GM12878 (cell line): ENCODE results near the gene ASF1B. TPM values are rescaled to one million over a fixed set of nuclear protein-coding genes. Genes with fewer than 3 reads are reported as not detected.
A peak's percentile ranks its signal among the peaks of the same experiment; 100 is the strongest.

Experiments
- ATAC-seq: fragments of 200-7000 bp; cut with Tn5 transposase; 3 replicates; pipeline ENCODE4 v1.9.1; 2020; ENCODE audit warnings: mild to moderate bottlenecking, moderate library complexity
- BruUV-seq: library from RNA; stranded (reverse); fragments of 400-500 nt; replicated peaks from 2 replicates; lab custom pipeline; 2021; lab: Mats Ljungman, UMichigan
- CTCF ChIA-PET: fragments of 300-600 bp; sonication (Branson Sonifier 250); formaldehyde crosslinking; extraction: SDS; loops from one replicate; lab custom pipeline; 2021; ENCODE audit warnings: inconsistent platforms; lab: Yijun Ruan, JAX
- POLR2A ChIA-PET: fragments of 350-600 bp; formaldehyde crosslinking; extraction: SDS; loops from one replicate; lab custom pipeline; 2021; ENCODE audit warnings: inconsistent platforms; lab: Charles Lee
- RAD21 ChIA-PET: fragments of 300-600 bp; sonication (Branson Sonifier 250); formaldehyde crosslinking; loops from one replicate; lab custom pipeline; 2023; ENCODE audit warnings: antibody characterized with exemption; ENCODE audit not compliant: unreplicated experiment; lab: Charles Lee
- SMC1A ChIA-PET: fragments of 300-600 bp; sonication (Branson Sonifier 250); formaldehyde crosslinking; loops from one replicate; lab custom pipeline; 2023; ENCODE audit not compliant: unreplicated experiment, uncharacterized antibody; lab: Charles Lee
- DNase-seq: peaks from one replicate; pipeline ENCODE4 v3.0.0-alpha.2; 2011; ENCODE audit warnings: low read depth, low spot score
- FAIRE-seq: peaks from 3 replicates; lab custom pipeline; 2011; peaks lifted over from hg19 to GRCh38; lab: Jason Lieb, UNC
- H2AFZ ChIP-seq: 2 replicates; pipeline ENCODE4 v1.6.0; 2011; ENCODE audit warnings: low read depth, low read length, control low read depth; ENCODE audit not compliant: control insufficient read depth
- H3K27ac ChIP-seq: 2 replicates; pipeline ENCODE4 v1.5.1; 2011; ENCODE audit warnings: control low read depth; ENCODE audit not compliant: control insufficient read depth, insufficient read depth
- H3K27me3 ChIP-seq, 2 experiments: replicated peaks in 1 of 2; 2 replicates each; pipeline versions ENCODE4 v1.6.0 to v1.6.1; 2011; ENCODE audit warnings: low read length in 1 of 2; ENCODE audit not compliant: control insufficient read depth in 2 of 2, insufficient read depth in 2 of 2
- H3K36me3 ChIP-seq, 2 experiments: 2 replicates each; pipeline ENCODE4 v1.5.1; 2011; ENCODE audit warnings: low read length in 1 of 2; ENCODE audit not compliant: control insufficient read depth in 2 of 2, insufficient read depth in 2 of 2
- H3K4me1 ChIP-seq: 2 replicates; pipeline ENCODE4 v1.6.1; 2011; ENCODE audit warnings: mild to moderate bottlenecking, low read length, moderate library complexity, mixed read lengths; ENCODE audit not compliant: control insufficient read depth, insufficient read depth
- H3K4me2 ChIP-seq: 2 replicates; pipeline ENCODE4 v1.6.0; 2011; ENCODE audit warnings: control low read depth; ENCODE audit not compliant: control insufficient read depth, insufficient read depth
- H3K4me3 ChIP-seq: fragments of 200-600 bp; sonication (generic); 2 replicates; pipeline ENCODE4 v1.5.1; 2016
- H3K79me2 ChIP-seq: 2 replicates; pipeline ENCODE4 v1.6.0; 2011; ENCODE audit warnings: low read length; ENCODE audit not compliant: control insufficient read depth, insufficient read depth
- H3K9ac ChIP-seq: 2 replicates; pipeline ENCODE4 v1.8.0; 2011; ENCODE audit warnings: low read length, control low read depth, mixed read lengths; ENCODE audit not compliant: control insufficient read depth, insufficient read depth
- H3K9me3 ChIP-seq: replicated peaks from 3 replicates; pipeline ENCODE4 v1.5.1; 2011; ENCODE audit warnings: mild to moderate bottlenecking, low read length; ENCODE audit not compliant: control insufficient read depth, insufficient read depth
- H4K20me1 ChIP-seq: 2 replicates; pipeline ENCODE4 v1.6.0; 2011; ENCODE audit not compliant: control insufficient read depth, insufficient read depth
- ASH2L ChIP-seq: fragments of 300-600, 200-600 bp; sonication (generic); IDR thresholded peaks from 2 replicates; pipeline ENCODE4 v1.6.1; 2017; ENCODE audit warnings: low read depth, mild to moderate bottlenecking, borderline replicate concordance
- ATF2 ChIP-seq: IDR thresholded peaks from 2 replicates; pipeline ENCODE4 v1.6.1; 2012; ENCODE audit warnings: low read length, inconsistent platforms
- CTCF ChIP-seq, 3 experiments: IDR thresholded peaks in 2 of 3; conservative IDR thresholded peaks in 1 of 3; 2 replicates each; pipeline ENCODE4 v1.5.1; 2011; ENCODE audit warnings: low read depth in 3 of 3, low read length in 3 of 3, mild to moderate bottlenecking in 3 of 3, control low read depth in 2 of 3, moderate library complexity in 2 of 3, inconsistent platforms in 1 of 3, mixed read lengths in 1 of 3; ENCODE audit not compliant: control insufficient read depth in 2 of 3, insufficient read depth in 1 of 3; ENCODE audit errors: extremely low read depth in 1 of 3
- EED ChIP-seq: sonication (generic); IDR thresholded peaks from 2 replicates; pipeline ENCODE4 v1.6.1; 2016; ENCODE audit warnings: antibody characterized with exemption, low read depth
- FOS ChIP-seq: IDR thresholded peaks from 3 replicates; pipeline ENCODE4 v1.6.1; 2011; ENCODE audit warnings: borderline replicate concordance; ENCODE audit not compliant: insufficient read length; ENCODE audit errors: extremely low read depth
- MAX ChIP-seq: IDR thresholded peaks from 2 replicates; pipeline ENCODE4 v1.6.1; 2012; ENCODE audit warnings: low read depth, low read length, improper control_type of control experiment
- MEF2A ChIP-seq: IDR thresholded peaks from 2 replicates; pipeline ENCODE4 v1.6.1; 2011; ENCODE audit warnings: low read depth, mild to moderate bottlenecking, low read length, moderate library complexity; ENCODE audit not compliant: insufficient read depth
- MLLT1 ChIP-seq: fragments of 450-650 bp; IDR thresholded peaks from 2 replicates; pipeline ENCODE4 v1.6.1; 2016; ENCODE audit warnings: mild to moderate bottlenecking
- NFYA ChIP-seq: IDR thresholded peaks from 2 replicates; pipeline ENCODE4 v1.6.1; 2011; ENCODE audit warnings: low read depth, mild to moderate bottlenecking, low read length, improper control_type of control experiment, borderline replicate concordance
- RB1 ChIP-seq: fragments of 450-650 bp; formaldehyde crosslinking; IDR thresholded peaks from 2 replicates; pipeline ENCODE4 v1.6.1; 2017; ENCODE audit warnings: mild to moderate bottlenecking, borderline replicate concordance
- SMAD5 ChIP-seq: IDR thresholded peaks from 2 replicates; pipeline ENCODE4 v1.6.1; 2016; ENCODE audit warnings: antibody characterized with exemption, low read depth
- SPI1 ChIP-seq: IDR thresholded peaks from 2 replicates; pipeline ENCODE4 v1.6.1; 2011; ENCODE audit warnings: low read depth, mild to moderate bottlenecking, low read length, moderate library complexity, borderline replicate concordance; ENCODE audit not compliant: insufficient read depth
- ZNF687 ChIP-seq: fragments of 450-650 bp; IDR thresholded peaks from 2 replicates; pipeline ENCODE4 v1.6.1; 2017; ENCODE audit warnings: mild to moderate bottlenecking, moderate library complexity
- WGBS: methylation state at CpG from one replicate; pipeline ENCODE4 v1.1.6; 2016; ENCODE audit warnings: low lambda C conversion rate; ENCODE audit not compliant: insufficient replicate concordance, insufficient coverage; ENCODE audit errors: missing lambda C conversion rate; 5-methylcytosine and 5-hydroxymethylcytosine counted together
- in situ Hi-C: fragments of 300-500 bp; cut with MboI; formaldehyde crosslinking; loops from 9 replicates; pipeline ENCODE4 v1.14.3; 2018; ENCODE audit warnings: mixed read lengths
- intact Hi-C: fragments of 100-400 bp; cut with micrococcal nuclease; formaldehyde crosslinking; loops from one replicate; pipeline ENCODE4 v1.14.2; 2022; ENCODE audit not compliant: unreplicated experiment
- polyA plus RNA-seq, 11 experiments: library from polyadenylated mRNA; depleted of rRNA in 4 of 11; unstranded in 6 of 11; stranded (reverse) in 5 of 11; fragments of >200 nt; fragmentation: Nextera tagmentation in 4 of 11; fragmentation: Illumina TruSeq in 1 of 11; extraction: Ambion mirVana in 4 of 11; extraction: Trizol in 1 of 11; gene quantifications; 1 replicate in 1 of 11; 2 replicates in 10 of 11; pipeline versions ENCODE4 v1.2.1 to v1.2.3, GENCODE V29; 2011 to 2016; ENCODE audit warnings: inconsistent platforms in 2 of 11, missing spikeins in 2 of 11, low read depth in 1 of 11
- total RNA-seq, 4 experiments: library from RNA; depleted of rRNA in 3 of 4; stranded (reverse); fragments of >200 nt in 3 of 4; fragmentation: Illumina TruSeq in 1 of 4; extraction: Trizol in 1 of 4; gene quantifications; 2 replicates each; pipeline versions ENCODE4 v1.2.1 to v1.2.3, GENCODE V29; 2013 to 2021

ASF1B gene
- total and polyA plus RNA-seq, 10 of the 15 experiments (the other 5 are each of a cell fraction or from before 2014, with no cell fraction given): 10.4 to 217 (median 90.2) TPM

GRCh38 chr19:14156971-14157717 is 20.8 kb upstream of the ASF1B start:
- Histone ChIP-seq H3K4me2 (no peak overlapping the region), H3K4me3 (no peak overlapping the region), H2AFZ (no peak overlapping the region), H3K4me1 (no peaks in the 10 kb centered on the region), H3K27me3 (no peaks in the 10 kb centered on the region), H3K79me2 (no peaks in the 10 kb centered on the region), H3K27ac (no peak overlapping the region), H3K9ac (no peak overlapping the region), H3K9me3 (no peaks in the 10 kb centered on the region), H4K20me1 (no peaks in the 10 kb centered on the region; the same call in 1 of the 2 replicates), H3K36me3 (no peaks in the 10 kb centered on the region)
- DNase-seq (no peak), FAIRE-seq (no peak), ATAC-seq (no peak)
- intact Hi-C loops (no loop called here), in situ Hi-C loops (no loop called here)
- ChIA-PET CTCF (interaction anchor here (2.2 kb wide), 1 partner anchor 21 kb away, joined by 7 read pairs; the partner anchor contains the start of gene ASF1B), POLR2A (no interaction called here), SMC1A (no interaction called here), RAD21 (no interaction called here)
- 81% methylated on average over 23 of the region's 26 CpGs for WGBS
- TSS peak; percentile 29 for BruUV-seq
- TF ChIP-seq CTCF (IDR thresholded peaks at IDR 0.05 in 2 of 3, conservative IDR thresholded peaks at IDR 0.05 in 1 of 3; ENCODE audit: control insufficient read depth in 2 of 3, extremely low read depth in 1 of 3, insufficient read depth in 1 of 3, low read depth in 3 of 3, low read length in 3 of 3) (no peak), SPI1 (no peak), MLLT1 (no peak), MEF2A (no peak), ASH2L (no peak), FOS (no peak), ZNF687 (no peak), RB1 (no peak), MAX (no peak), SMAD5 (no peak), NFYA (no peak), EED (no peak), ATF2 (no peak)
